HG02938 (cell line): ENCODE measurements around the gene SCLY.
"Not testable (repeated sequence)": the region's sequence is repeated elsewhere in the genome, so short reads cannot be mapped to it uniquely, and the experiment has no call there.

Experiments
- ATAC-seq: cut with Tn5 transposase; IDR thresholded peaks from one replicate; pipeline ENCODE4 v1.9.1; 2021; ENCODE audit warnings: mild to moderate bottlenecking, moderate library complexity; ENCODE audit not compliant: unreplicated experiment

The SCLY gene

DNA sequence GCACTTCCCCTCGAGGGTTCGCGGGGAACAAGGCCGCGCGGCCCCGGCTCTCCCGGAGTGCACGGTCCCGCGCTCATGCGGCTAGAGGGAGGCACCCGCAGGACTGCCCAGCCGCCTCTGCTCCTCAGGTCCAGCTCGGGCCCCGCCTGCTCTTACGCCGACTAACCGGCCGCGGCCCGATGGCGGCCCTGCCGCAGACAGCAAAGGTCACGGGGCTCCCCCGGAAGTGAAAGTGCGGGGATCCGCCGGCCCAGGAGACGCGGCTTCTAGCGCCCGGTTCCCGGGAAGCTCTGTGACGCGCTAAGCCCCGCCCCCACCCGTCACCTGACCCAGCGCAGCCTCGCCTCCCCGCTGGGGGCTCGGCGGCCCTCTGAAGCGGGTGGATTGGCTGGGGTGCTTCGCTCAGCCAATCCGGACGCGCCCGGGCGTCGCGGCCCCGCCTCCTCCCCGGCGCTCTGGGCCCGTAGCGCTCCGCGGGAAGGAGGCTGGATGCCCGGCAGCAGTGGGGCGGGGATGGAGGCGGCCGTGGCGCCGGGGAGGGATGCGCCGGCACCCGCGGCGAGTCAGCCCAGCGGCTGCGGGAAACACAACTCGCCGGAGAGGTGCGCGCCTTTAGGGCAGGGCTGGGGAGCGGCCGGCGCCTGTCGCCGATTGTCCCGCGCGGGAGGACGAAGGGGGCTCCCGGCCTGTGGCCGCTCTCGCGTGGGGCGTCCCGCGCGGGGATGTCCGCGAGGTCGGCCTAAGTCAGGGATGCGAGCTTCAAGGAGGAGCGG lies at the start of gene SCLY:
SCLY (plus strand) TSS at position 460 of the 773 bp plus-strand sequence; CDS start at position 514, 54 bp downstream.
- peak; percentile 90 for ATAC-seq

GRCh38 chr2:238013806-238014205 lies 47.0 kb upstream of the SCLY start:
- no peak for ATAC-seq

GRCh38 chr2:238015705-238016104 lies 45.1 kb upstream of the SCLY start:
- no peak for ATAC-seq

GRCh38 chr2:238016526-238016925 lies 44.3 kb upstream of the SCLY start:
- no peak for ATAC-seq

- no peak for ATAC-seq
Observed at GRCh38 chr2:238019962-238020361, 40.8 kb upstream of the SCLY start.

DNA sequence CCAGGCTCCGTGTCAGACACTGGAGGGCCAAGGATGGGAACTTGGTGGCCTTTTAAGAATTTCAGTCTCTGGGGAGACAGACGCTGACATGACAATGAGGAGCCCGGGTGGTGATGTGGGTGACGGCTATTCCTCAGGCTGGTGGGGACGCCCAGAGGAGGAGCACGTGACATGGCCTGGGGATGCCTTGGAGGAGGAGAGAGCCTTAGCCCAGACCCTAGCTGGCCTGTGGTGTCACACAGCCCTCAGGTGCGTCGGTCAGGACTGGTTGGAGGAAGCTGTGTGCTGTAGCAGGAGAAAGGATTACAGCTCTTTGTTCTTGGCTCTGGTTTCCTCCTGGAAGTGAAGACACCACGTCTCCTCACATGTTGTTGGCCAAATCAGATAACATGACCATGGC lies 40.0 kb upstream of the SCLY start:
- ATAC-seq: no peak

DNA sequence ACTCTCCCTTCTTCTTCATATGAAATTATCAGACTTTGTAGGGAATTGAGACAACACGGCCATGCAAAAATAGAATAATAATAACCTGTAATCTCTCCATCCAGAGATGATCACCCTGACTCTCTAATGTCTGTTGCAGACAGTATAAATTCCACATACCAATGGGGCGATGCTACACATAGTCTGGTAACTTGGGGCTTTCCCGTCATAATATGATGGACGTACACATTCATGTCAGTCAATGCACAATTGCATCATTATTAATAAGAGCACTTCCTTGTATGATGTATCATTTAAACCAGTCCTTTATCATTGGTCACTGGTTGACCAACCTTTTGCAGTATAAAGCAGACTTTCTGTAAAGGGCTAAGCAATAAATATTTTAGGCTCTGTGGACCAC lies 39.5 kb upstream of the SCLY start:
- no peak for ATAC-seq

GRCh38 chr2:238022594-238023157 lies 38.1 kb upstream of the SCLY start:
- no peak for ATAC-seq

- ATAC-seq: no peak
Observed at GRCh38 chr2:238023608-238024007, 37.2 kb upstream of the SCLY start.

- ATAC-seq: no peak
Observed at GRCh38 chr2:238024986-238025385, 35.8 kb upstream of the SCLY start.

DNA sequence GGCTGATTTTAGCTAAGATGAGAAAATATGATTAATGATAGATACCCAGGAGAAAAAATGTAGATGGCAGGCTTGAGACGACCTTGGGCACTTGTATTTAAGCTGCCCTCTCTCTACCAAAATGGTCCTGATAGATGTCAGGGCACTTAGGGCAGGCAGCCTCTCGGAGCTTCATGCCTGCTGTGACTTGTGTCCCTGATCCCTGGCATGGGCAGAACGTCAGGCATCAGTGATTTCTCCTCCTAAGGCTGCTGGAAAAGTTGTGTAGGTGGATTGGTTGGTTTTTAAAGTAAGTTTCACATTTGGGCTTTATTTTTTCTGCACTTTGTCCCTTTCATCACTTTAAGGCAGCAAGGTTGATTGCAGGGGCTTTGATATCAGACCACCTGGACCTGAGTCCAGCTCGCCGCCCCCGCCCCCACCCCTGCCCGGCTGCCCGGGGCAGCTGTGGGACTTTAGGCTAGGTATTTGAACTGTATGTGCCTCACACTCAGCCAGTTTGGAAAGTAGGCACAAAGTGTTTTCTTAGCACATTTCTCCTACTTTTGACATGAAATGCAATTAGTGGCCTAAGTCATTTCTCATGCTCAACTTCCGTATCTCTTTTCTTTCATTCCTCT lies 35.0 kb upstream of the SCLY start:
- no peak for ATAC-seq

DNA sequence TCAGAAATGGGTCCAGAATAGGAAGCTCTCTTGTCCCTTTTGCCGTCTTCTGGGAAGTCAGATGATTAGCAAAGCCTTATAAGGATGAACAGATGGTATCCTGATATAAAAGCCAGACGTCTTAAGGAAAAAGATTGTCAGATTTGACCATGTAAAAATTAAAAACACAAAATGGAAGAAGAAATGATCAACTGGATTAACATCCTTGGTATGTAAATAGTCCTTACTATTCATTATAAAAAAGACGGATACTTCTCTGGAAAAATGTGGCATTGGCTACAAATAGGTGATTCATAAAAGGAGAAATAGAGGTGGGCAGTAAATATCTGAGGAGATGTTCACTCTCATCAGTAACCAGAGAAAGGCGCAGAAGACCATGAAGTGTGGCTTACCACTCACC lies 33.7 kb upstream of the SCLY start:
- no peak for ATAC-seq

GRCh38 chr2:238027591-238028415 lies 33.0 kb upstream of the SCLY start:
- no peak for ATAC-seq

DNA sequence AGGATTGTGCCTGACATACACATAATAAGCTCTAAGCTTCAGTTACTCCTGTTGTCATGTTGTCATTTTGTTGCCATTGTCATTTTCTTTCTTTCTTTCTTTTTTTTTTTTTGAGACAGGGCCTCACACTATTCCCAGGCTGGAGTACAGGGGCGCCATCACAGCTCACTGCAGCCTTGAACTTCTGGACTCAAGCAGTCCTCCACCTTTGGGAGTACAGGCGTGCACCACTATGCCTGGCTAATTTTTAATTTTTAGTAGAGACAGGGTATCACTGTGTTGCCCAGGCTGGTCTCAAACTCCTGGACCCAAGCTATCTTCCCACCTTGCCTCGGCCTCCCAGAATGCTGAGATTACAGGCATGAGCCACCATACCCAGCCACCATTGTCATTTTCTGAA lies 30.9 kb upstream of the SCLY start:
- no peak for ATAC-seq

DNA sequence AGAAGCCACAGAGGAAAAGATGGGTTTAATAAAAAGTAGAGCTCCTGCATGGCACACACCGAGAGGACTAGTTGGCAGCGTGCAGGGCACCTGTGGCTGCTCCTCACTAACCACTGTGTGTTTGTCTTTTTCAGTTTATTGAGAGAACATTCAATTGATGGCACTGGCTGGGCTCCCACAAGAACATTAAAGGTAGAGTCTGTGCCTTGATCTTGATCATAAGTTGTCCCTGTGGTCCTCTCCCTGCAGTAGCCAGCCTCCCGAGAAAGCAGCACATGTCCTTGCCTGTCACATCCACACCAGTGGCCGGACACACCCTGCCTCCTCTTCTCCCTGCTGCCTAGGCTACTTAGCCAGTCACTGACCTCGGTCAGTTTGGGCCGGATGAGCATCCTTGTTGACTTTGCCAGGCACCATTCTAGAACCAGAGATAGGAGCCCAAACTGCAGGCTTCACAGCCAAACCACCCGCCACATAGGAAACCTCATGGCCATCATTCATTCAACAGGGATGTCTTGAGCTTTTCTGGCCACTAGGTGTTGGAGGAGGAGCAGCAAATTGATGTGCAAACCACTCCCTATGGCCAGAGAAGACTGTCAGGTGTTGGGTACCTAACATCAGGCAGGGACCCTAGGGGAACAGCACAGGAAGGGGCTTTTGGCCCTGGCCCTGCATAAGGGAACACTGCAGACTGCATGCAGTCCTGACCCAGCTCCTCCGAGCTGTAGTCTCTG lies 30.2 kb upstream of the SCLY start:
- no peak for ATAC-seq

DNA sequence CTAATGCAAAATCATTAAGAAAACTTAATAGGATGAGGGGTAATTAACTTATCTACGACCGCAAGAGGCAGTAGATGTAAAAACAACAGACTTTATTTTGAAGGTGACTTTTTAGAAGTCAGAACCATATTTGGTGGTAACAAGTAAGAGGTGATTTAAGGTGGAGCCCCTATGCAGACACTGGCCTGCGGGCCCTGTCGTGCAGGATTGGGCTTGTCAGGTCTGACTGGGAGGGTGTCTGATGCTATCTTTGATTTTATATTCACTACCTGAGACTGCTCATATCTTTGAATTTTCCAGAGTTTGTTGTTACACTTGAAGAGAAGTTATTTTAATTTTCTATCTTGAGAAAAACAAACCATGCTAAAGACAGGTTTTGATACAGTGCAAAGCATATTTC lies 29.1 kb upstream of the SCLY start:
- no peak for ATAC-seq

GRCh38 chr2:238032755-238033337 lies 28.0 kb upstream of the SCLY start:
- no peak for ATAC-seq

DNA sequence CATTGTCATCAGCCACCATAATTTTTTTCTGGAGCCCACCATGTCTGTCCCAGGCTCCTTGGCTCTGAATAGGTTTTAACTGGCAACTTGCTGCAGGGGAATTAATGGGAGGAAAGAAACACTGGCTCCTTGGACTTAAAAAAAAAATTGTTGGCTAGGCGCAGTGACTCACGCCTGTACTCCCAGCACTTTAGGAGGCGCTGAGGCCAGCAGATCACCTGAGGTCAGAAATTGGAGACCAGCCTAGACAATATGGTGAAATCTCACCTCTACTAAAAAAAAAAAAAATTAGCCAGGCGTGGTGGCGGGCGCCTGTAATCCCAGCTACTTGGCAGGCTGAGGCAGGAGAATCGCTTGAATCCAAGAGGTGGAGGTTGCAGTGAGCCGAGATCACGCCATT lies 26.8 kb upstream of the SCLY start:
- ATAC-seq: not testable (repeated sequence)

DNA sequence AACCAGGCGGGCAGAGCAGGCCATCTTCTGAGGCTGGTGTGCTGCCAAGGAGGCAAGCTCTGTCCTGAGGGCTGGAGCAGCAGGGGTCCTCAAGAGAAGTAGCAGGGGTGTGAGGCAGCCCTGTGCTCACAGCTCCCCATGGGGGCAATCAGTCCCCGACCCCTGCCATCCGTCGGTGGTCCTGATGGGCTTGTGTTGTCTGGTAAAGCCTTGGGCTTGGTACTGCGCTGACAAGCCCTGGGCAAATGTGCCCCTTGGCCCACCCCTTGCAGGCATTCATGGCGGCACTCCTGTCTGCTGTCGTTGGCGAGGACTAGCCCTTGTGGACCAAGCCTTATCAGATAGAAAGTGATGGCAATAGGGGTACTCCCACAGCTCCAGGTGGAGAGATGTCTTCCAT lies 22.6 kb upstream of the SCLY start:
- no peak for ATAC-seq

GRCh38 chr2:238039151-238039550 lies 21.6 kb upstream of the SCLY start:
- ATAC-seq: no peak
